HepG2 (cell line): Measurements from ENCODE around the gene TMEM220. TPM values are rescaled to one million over a fixed set of nuclear protein-coding genes. Genes with fewer than 3 reads are reported as not detected.

Source experiments
- CREB3 ChIP-seq: sonication (generic); formaldehyde crosslinking; IDR thresholded peaks from 2 replicates; pipeline ENCODE4 v1.5.0; 2020; ENCODE audit warnings: missing genetic modification reagents
- DR1 ChIP-seq: sonication (generic); formaldehyde crosslinking; IDR thresholded peaks from 2 replicates; pipeline ENCODE4 v1.8.0; 2021; ENCODE audit warnings: mild to moderate bottlenecking, missing genetic modification reagents, inconsistent platforms
- HNRNPK ChIP-seq: fragments of 200-400 bp; formaldehyde crosslinking; IDR thresholded peaks from 2 replicates; pipeline ENCODE4 v1.6.1; 2018; ENCODE audit warnings: low read length, low read depth, moderate library complexity, mild to moderate bottlenecking; ENCODE audit not compliant: poor library complexity, severe bottlenecking
- MTERF4 ChIP-seq: sonication (generic); formaldehyde crosslinking; IDR thresholded peaks from 2 replicates; pipeline ENCODE4 v1.8.0; 2023; ENCODE audit warnings: mild to moderate bottlenecking, missing genetic modification reagents
- PITX1 ChIP-seq: sonication (generic); formaldehyde crosslinking; IDR thresholded peaks from 2 replicates; pipeline ENCODE4 v1.5.1; 2020; ENCODE audit warnings: mild to moderate bottlenecking, missing genetic modification reagents
- RARA ChIP-seq: IDR thresholded peaks from 2 replicates; pipeline ENCODE4 v1.6.1; 2016; ENCODE audit warnings: missing genetic modification reagents, missing compliant biosample characterization
- RORA ChIP-seq: sonication (generic); formaldehyde crosslinking; IDR thresholded peaks from 2 replicates; pipeline ENCODE4 v1.5.0; 2020; ENCODE audit warnings: mild to moderate bottlenecking, missing genetic modification reagents, moderate library complexity
- TEAD3 ChIP-seq: optimal IDR thresholded peaks from 2 replicates; pipeline ENCODE3; 2016; ENCODE audit warnings: borderline replicate concordance
- ZFAT ChIP-seq: sonication (generic); formaldehyde crosslinking; conservative IDR thresholded peaks from 2 replicates; pipeline ENCODE4 v1.8.1; 2023; ENCODE audit warnings: missing genetic modification reagents, inconsistent platforms
- ZFP37 ChIP-seq: sonication (generic); formaldehyde crosslinking; IDR thresholded peaks from 2 replicates; pipeline ENCODE4 v1.4.0; 2020; ENCODE audit warnings: missing genetic modification reagents, borderline replicate concordance
- ZNF124 ChIP-seq: sonication (generic); formaldehyde crosslinking; IDR thresholded peaks from 2 replicates; pipeline ENCODE4 v1.4.0; 2020; ENCODE audit warnings: missing genetic modification reagents
- ZNF180 ChIP-seq: sonication (generic); formaldehyde crosslinking; IDR thresholded peaks from 2 replicates; pipeline ENCODE4 v1.4.0; 2020; ENCODE audit warnings: low read depth, missing genetic modification reagents, borderline replicate concordance
- ZNF563 ChIP-seq: sonication (generic); formaldehyde crosslinking; IDR thresholded peaks from 2 replicates; pipeline ENCODE4 v1.8.0; 2022; ENCODE audit warnings: mild to moderate bottlenecking, moderate library complexity, missing genetic modification reagents
- ZNF746 ChIP-seq: sonication (generic); formaldehyde crosslinking; IDR thresholded peaks from 2 replicates; pipeline ENCODE4 v1.8.0; 2022; ENCODE audit warnings: mild to moderate bottlenecking, missing genetic modification reagents
- ZNF790 ChIP-seq: sonication (generic); formaldehyde crosslinking; IDR thresholded peaks from 2 replicates; pipeline ENCODE4 v1.8.0; 2022; ENCODE audit warnings: missing genetic modification reagents, mild to moderate bottlenecking, borderline replicate concordance
- polyA plus RNA-seq, 8 experiments: library from polyadenylated mRNA; depleted of rRNA in 3 of 8; stranded (reverse) in 7 of 8; unstranded in 1 of 8; fragments of >200 nt; fragmentation: Illumina TruSeq in 4 of 8; extraction: Trizol in 4 of 8; gene quantifications; 2 replicates each; pipeline versions ENCODE4 v1.2.1 to v1.2.3, GENCODE V29; 2011 to 2016; ENCODE audit warnings: low read depth in 4 of 8, missing spikeins in 1 of 8, mixed read lengths in 1 of 8; ENCODE audit not compliant: insufficient read depth in 1 of 8
- total RNA-seq, 5 experiments: library from RNA; depleted of rRNA; stranded (reverse); fragments of >200 nt; fragmentation: Illumina TruSeq; extraction: Trizol; gene quantifications; 2 replicates each; pipeline ENCODE4 v1.2.3, GENCODE V29; 2016; ENCODE audit warnings: low read depth in 1 of 5
- TF ChIP-seq, protein P1 (sequence below): sonication (generic); formaldehyde crosslinking; IDR thresholded peaks from 2 replicates; pipeline ENCODE4 v1.5.0; 2020; ENCODE audit warnings: missing genetic modification reagents, mild to moderate bottlenecking, borderline replicate concordance
- TF ChIP-seq, protein P2 (sequence below): sonication (generic); formaldehyde crosslinking; conservative IDR thresholded peaks from 2 replicates; pipeline ENCODE4 v1.8.0; 2022; ENCODE audit warnings: missing genetic modification reagents
- TF ChIP-seq, protein P3 (sequence below): sonication (generic); formaldehyde crosslinking; IDR thresholded peaks from 2 replicates; pipeline ENCODE4 v1.4.0; 2020; ENCODE audit warnings: missing genetic modification reagents
- TF ChIP-seq, protein P4 (sequence below): sonication (generic); formaldehyde crosslinking; IDR thresholded peaks from 2 replicates; pipeline ENCODE4 v1.5.0; 2020; ENCODE audit warnings: mild to moderate bottlenecking, missing genetic modification reagents

The TMEM220 gene
- total and polyA plus RNA-seq, 2 of the 13 experiments (the other 11 are each of a cell fraction or from before 2014, with no cell fraction given), result 1.3 to 2.2 TPM

GRCh38 chr17:10738521-10739258 is 8.9 kb upstream of the TMEM220 start (continued):
- TF ChIP-seq TEAD3 (CRISPR knock-in tag) (peak; percentile 14), PITX1 (CRISPR knock-in tag) (no peak), DR1 (CRISPR knock-in tag) (no peak), ZFAT (CRISPR knock-in tag) (no peak), RORA (no peak), ZNF790 (CRISPR knock-in tag) (no peak), MTERF4 (no peak), RARA (CRISPR knock-in tag) (peak; percentile 75), ZNF180 (CRISPR knock-in tag) (no peak), CREB3 (no peak), ZNF746 (CRISPR knock-in tag) (no peak), HNRNPK (peak; percentile 84), ZFP37 (no peak), ZNF563 (CRISPR knock-in tag) (no peak), ZNF124 (CRISPR knock-in tag) (no peak)
- TF ChIP-seq, protein P1, sequence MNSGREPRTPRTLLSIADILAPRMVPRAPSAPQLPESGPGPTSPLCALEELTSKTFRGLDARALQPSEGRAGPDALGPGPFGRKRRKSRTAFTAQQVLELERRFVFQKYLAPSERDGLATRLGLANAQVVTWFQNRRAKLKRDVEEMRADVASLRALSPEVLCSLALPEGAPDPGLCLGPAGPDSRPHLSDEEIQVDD (CRISPR knock-in tag), result no peak
- TF ChIP-seq, protein P2, sequence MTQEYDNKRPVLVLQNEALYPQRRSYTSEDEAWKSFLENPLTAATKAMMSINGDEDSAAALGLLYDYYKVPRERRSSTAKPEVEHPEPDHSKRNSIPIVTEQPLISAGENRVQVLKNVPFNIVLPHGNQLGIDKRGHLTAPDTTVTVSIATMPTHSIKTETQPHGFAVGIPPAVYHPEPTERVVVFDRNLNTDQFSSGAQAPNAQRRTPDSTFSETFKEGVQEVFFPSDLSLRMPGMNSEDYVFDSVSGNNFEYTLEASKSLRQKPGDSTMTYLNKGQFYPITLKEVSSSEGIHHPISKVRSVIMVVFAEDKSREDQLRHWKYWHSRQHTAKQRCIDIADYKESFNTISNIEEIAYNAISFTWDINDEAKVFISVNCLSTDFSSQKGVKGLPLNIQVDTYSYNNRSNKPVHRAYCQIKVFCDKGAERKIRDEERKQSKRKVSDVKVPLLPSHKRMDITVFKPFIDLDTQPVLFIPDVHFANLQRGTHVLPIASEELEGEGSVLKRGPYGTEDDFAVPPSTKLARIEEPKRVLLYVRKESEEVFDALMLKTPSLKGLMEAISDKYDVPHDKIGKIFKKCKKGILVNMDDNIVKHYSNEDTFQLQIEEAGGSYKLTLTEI, result no peak
- TF ChIP-seq, protein P3, sequence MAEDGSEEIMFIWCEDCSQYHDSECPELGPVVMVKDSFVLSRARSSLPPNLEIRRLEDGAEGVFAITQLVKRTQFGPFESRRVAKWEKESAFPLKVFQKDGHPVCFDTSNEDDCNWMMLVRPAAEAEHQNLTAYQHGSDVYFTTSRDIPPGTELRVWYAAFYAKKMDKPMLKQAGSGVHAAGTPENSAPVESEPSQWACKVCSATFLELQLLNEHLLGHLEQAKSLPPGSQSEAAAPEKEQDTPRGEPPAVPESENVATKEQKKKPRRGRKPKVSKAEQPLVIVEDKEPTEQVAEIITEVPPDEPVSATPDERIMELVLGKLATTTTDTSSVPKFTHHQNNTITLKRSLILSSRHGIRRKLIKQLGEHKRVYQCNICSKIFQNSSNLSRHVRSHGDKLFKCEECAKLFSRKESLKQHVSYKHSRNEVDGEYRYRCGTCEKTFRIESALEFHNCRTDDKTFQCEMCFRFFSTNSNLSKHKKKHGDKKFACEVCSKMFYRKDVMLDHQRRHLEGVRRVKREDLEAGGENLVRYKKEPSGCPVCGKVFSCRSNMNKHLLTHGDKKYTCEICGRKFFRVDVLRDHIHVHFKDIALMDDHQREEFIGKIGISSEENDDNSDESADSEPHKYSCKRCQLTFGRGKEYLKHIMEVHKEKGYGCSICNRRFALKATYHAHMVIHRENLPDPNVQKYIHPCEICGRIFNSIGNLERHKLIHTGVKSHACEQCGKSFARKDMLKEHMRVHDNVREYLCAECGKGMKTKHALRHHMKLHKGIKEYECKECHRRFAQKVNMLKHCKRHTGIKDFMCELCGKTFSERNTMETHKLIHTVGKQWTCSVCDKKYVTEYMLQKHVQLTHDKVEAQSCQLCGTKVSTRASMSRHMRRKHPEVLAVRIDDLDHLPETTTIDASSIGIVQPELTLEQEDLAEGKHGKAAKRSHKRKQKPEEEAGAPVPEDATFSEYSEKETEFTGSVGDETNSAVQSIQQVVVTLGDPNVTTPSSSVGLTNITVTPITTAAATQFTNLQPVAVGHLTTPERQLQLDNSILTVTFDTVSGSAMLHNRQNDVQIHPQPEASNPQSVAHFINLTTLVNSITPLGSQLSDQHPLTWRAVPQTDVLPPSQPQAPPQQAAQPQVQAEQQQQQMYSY, result no peak
- TF ChIP-seq, protein P4, sequence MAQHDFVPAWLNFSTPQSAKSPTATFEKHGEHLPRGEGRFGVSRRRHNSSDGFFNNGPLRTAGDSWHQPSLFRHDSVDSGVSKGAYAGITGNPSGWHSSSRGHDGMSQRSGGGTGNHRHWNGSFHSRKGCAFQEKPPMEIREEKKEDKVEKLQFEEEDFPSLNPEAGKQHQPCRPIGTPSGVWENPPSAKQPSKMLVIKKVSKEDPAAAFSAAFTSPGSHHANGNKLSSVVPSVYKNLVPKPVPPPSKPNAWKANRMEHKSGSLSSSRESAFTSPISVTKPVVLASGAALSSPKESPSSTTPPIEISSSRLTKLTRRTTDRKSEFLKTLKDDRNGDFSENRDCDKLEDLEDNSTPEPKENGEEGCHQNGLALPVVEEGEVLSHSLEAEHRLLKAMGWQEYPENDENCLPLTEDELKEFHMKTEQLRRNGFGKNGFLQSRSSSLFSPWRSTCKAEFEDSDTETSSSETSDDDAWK (CRISPR knock-in tag), result no peak
